DMS53 (cell line): Measurements from ENCODE around the gene HOXA13.

Source experiments
- DNase-seq: peaks from one replicate; lab custom pipeline; 2025; lab: John Stamatoyannopoulos, UW

The HOXA13 gene

GRCh38 chr7:27237735-27238334 lies 37.9 kb upstream of the HOXA13 start:
- DNase-seq = peak; percentile 35

DNA sequence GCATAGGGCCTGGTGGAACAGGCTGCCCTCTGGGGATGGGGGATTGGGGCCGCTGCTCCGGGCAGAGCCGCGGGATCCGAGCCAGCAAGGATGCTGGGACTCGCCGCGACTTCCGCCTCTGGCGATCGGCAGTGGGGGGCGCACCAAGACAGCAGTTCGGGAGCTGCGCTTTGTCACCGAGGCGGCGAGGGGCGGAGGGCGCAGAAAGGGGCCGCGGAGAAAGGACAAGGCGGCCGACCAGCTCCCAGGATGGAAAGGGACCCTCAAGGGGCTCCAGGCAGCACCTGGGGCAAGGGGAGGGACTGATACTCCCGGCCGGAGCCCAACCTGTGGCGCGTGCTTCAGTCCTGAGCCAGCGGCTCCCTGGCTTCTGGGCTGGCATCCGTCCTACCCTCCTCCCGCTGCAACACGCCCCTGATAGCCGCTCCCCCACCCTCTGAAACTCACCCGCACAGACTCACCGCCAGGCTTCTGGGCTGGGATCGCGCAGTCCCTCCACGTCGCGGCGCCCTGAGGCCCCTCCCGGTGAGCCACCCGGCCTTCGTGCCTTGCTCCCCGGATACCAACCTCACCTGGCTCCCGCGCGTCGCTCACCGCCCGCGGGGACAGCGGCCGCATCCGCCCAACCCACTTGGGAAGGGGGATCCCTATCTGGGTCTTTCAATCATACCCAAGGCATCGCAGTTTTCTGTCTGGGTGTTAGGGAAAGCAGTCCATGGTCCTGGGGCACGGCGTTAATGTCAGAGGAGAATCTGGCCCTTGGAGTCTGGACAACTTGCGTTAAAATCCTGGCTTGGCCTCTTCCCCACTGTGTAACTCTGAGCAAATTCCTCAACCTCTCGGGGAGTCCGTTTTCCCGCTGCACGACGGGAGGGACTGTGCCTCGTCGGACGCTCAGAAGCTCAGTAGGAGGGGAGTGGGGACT lies 35.8 kb upstream of the HOXA13 start:
- peak; percentile 85 for DNase-seq

- DNase-seq = no peak
These were observed 29.6 kb upstream of the HOXA13 start for GRCh38 chr7:27229448-27229847.

GRCh38 chr7:27224983-27225934 lies 25.4 kb upstream of the HOXA13 start:
- no peak for DNase-seq

DNA sequence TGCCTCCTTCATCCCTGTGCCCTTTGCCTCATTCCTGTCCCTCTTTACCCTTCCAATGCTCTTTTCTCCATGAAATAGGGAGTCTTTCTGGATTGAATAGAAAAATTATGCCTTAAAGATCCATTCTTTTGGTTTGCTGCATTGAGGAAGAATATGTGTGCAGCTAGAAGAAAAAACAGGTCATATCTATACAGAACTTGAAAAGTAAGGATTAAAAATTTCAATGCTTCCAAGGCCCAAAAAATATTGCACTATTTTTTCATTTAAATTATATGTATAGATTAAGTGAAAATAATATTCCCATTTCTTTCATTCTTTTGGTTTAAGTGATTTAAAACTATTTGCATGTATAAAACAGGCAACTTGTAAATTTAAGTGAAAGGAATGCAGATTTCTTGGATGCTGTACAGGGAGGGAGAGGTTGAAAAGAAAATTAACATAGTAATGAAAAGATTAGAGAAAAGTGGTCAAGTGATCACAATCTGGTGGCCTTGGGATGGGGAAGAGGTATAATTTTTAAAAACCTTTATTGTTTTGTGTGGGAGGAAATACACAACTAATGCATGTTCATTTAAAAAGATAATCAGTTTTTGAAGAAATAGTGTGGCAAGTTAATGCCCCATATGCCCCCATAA lies 24.2 kb upstream of the HOXA13 start:
- no peak for DNase-seq

GRCh38 chr7:27221201-27221797 lies 21.4 kb upstream of the HOXA13 start:
- DNase-seq = no peak

- no peak for DNase-seq
These were observed 20.6 kb upstream of the HOXA13 start for GRCh38 chr7:27220440-27220955.

- DNase-seq = no peak
These were observed 19.9 kb upstream of the HOXA13 start for GRCh38 chr7:27219821-27220220.

- no peak for DNase-seq
These were observed 18.1 kb upstream of the HOXA13 start for GRCh38 chr7:27217951-27218350.

DNA sequence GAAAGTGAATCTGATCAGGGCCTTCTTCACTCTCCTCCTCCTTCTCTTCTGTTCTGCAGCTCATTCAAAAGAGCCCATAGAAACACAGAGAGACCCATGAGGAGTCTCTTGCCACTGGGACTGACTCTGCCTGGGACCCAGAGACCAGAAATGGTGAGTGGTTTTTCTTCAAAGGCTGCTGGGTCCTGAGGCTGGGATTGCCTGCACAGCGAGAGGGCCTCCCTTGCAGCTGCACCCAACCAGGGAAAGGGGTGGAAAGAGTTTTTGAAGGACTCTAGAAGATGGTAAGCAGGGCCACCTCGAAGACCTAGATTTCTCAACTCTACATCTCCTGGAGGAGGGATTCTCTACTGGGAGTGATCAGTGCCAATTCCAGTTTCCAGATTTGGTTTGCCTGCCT lies 15.5 kb upstream of the HOXA13 start:
- no peak for DNase-seq

DNA sequence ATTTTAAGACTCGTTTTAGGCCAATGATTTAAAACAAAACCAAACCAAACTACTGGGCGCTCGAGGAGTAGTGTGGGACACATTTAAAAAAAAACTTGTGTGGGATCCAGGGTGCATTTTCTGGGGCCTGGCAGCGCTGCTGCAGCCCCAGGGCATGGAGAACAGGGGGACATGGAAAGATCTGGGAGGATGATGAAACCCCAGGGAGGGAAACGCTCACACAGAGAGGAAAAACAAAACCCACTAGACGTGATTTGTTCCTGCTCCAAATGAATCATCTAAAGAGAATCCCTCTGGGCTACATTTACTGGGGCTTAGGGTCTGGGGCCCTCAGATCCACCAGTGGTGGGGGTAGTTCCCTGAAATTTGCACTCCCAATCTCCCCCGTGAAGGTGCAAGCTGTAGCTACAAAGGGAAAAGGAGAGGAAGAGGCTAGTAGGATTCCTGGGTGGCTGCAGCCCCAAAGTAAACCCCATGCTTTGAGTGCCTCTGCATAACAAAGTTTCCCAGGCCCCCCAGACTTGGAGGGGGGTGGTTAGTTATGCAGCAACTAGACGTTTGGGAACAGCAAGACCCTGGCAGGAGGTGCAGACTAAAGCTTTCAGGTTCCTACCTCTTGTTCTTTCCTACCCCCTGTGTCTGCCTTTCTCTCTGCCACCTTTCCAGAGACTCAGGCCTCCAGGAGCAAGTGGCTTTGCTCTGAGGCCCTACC lies 14.5 kb upstream of the HOXA13 start:
- DNase-seq = no peak

GRCh38 chr7:27213433-27214238 lies 13.7 kb upstream of the HOXA13 start:
- no peak for DNase-seq

DNA sequence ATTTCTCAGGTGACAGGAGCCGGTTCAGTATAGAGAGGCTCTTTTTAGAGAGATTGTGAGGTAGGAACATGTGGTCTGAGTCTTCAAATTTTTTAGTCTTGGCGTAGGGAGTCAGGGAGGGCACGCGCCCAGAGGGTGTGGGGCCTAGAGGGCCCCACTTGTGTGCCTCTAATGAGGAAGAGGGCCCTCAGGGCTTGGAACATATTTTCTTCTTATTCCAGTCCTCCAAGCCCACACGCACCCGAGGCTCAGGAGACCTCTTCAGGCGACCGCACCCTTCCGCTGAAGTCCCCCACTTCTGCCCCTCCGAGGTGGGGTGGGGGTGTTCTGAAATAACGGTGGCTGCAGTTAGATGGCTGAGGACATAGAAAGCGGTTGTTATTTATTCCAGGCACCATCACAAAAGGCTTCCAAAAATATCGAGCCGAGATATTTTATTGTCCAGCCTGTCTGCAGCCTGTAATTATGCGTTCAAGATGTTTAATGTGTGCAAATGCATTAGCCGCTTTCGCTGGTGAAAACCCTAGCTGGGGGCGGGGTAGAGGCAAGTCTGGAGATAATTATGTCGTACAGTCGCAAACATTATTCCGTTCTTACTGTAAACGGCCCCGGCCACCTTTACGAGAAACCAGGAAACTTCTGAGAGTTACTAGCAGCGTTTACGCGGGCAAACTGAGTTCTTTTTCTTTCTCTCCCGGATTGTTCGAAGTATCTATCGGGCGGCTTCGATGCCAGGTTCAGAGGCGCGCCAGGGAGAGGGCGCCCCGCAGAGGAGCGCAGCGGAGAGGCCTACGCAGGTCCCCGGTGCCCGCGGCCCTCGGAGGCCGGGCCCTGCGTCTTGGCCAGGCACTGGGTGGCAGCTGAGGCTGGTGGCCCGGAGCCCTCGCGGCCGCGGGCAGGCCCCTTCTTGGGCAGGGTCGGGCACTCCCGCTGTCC lies 12.9 kb upstream of the HOXA13 start:
- DNase-seq = peak; percentile 38

- DNase-seq = no peak
These were observed 11.9 kb upstream of the HOXA13 start for GRCh38 chr7:27211764-27212204.

- DNase-seq = no peak
These were observed 11.2 kb upstream of the HOXA13 start for GRCh38 chr7:27211084-27211446.

GRCh38 chr7:27210441-27211083 lies 10.7 kb upstream of the HOXA13 start:
- peak; percentile 80 for DNase-seq

GRCh38 chr7:27209933-27210440 lies 10.1 kb upstream of the HOXA13 start:
- DNase-seq = no peak

DNA sequence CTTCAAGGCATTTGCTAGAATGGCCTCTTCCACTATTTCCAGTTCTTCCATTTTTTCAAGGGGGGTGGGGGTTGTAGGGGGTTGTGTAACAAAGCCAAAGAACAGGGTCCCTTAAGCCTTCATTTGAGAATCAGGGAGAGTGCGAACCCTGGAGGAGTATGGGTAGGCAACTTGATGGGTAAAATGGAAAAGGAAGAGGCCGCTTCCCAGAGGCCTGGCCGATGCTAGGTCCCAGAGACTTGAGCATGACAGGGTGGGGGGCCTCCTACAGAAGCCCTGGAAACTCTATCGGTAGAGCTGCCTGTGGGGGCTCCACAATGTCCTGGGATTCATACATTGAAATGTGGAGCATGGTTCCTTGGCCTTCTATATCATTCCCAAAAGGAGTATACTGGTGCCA lies 9.1 kb upstream of the HOXA13 start:
- DNase-seq = no peak
